MM.1S (cell line): ENCODE data around the gene LTB4R.

Experiments
- EZH2 ChIP-seq: fragments of 300-600 bp; sonication (generic); optimal IDR thresholded peaks from 2 replicates; pipeline ENCODE3; 2017; ENCODE audit warnings: low read depth, mild to moderate bottlenecking, antibody characterized with exemption, low read length, mixed read lengths
- EZH2phosphoT487 ChIP-seq: fragments of 300-600 bp; sonication (generic); IDR thresholded peaks from 2 replicates; pipeline ENCODE4 v1.6.1; 2018; ENCODE audit warnings: antibody characterized with exemption, low read length
- TF ChIP-seq, protein P1 (sequence below): fragments of 300-600 bp; sonication (generic); IDR thresholded peaks from 2 replicates; pipeline ENCODE4 v1.5.1; 2016; ENCODE audit warnings: antibody characterized with exemption, low read length, mixed read lengths

DNA sequence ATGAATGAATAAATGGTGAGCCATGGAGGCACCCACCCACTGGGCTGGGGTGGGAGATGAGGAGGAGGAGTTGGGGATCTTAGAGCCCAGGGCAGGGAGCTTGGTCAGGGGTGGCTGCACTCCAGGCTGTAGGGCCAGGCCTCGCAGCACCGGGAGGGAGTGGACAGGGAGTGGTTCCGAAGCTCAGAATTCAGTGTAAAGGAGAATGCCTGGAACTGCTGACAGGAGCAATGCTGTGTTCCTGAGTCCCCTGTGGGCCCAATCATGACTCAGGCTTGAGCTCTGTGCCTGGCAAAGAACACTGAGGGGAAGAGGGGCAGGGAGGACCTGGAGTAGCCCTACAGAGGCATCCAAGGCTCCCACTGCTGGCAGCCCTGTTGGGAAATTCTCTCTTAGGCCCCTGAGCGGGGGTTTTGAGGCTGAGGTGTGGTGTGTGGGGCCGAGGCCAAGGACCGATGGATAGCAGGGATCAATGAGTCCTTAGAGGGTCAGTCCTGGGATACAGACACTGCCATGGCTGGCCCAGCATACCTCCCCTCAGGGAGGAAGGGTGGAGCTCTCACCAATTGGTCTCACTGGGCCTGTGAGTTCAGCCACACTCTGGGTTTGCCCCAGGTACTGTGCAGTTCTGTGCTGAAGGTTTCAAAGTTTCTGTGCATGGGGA lies 30.4 kb upstream of the LTB4R start:
- TF ChIP-seq, protein P1, sequence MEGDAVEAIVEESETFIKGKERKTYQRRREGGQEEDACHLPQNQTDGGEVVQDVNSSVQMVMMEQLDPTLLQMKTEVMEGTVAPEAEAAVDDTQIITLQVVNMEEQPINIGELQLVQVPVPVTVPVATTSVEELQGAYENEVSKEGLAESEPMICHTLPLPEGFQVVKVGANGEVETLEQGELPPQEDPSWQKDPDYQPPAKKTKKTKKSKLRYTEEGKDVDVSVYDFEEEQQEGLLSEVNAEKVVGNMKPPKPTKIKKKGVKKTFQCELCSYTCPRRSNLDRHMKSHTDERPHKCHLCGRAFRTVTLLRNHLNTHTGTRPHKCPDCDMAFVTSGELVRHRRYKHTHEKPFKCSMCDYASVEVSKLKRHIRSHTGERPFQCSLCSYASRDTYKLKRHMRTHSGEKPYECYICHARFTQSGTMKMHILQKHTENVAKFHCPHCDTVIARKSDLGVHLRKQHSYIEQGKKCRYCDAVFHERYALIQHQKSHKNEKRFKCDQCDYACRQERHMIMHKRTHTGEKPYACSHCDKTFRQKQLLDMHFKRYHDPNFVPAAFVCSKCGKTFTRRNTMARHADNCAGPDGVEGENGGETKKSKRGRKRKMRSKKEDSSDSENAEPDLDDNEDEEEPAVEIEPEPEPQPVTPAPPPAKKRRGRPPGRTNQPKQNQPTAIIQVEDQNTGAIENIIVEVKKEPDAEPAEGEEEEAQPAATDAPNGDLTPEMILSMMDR: no peak
- TF ChIP-seq EZH2 (no peak), EZH2phosphoT487 (no peak)
